NCI-H1105 treated with DMSO at 0.1 percent for 48 hours (cell line): ENCODE data around the gene MB.

Experiments
- DNase-seq: peaks from one replicate; lab custom pipeline; 2025; lab: John Stamatoyannopoulos, UW

Gene MB

GRCh38 chr22:35572556-35572955, 44.6 kb downstream of the MB start:
- no peak for DNase-seq

- DNase-seq: no peak
Observed at GRCh38 chr22:35570686-35571194, 46.4 kb downstream of the MB start.

DNA sequence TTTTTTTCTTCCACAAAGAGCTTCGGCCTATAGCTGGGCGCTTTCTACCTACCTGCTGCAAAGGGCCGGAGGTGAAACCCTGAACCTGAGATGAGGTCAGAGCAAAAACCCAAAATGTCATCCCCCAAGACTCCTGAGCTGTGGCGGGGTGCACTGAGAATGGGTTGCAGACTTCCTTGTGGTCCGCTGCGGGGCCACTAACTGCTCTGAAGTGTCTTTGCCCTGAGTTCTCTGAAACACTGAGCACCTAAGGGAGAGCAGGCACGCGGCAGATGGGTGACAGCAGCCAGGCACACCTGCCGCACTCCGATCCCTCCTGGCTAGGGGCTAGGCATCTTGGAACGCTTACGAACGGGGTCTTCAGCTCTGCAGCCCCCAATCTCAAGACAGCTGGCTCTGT, 47.2 kb downstream of the MB start:
- DNase-seq: no peak

GRCh38 chr22:35568751-35569739, 48.1 kb downstream of the MB start:
- no peak for DNase-seq

DNA sequence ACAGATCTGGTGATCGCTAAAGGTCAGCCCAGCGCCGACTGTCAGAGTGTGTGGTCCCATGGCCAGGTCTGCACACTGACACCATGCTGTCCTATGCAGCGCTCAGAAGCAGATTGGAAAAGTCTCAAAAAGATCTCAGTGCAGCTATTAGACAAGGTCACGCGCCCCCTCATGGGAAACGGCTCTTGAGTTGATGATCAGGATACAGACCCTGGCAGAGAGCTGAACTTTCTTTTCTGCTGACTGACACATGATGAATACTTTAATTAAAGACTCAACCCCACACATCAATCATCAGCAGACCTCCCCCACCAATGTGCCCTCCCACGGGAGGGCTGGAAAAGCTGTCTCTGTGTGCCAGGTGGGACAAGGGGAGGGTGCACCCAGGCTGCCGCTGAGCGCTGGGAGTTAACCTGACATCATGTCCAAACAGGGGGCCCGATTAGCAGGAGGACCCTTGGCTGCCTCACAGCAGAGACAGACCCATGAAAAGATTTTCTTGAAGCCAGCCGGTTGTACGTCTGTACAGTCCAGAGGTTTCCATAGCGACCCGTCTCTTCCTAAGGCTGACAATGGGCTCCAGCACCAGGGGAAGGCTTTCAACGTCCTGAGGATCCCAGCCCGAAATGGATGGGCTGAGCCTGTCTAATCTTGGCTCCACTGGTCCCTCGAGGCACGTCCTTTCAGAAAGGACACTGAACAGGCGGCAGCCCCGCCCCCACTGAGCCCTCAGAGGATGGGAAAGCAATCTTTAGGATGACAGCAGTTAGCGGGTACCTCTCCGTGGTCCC, 49.6 kb downstream of the MB start:
- no peak for DNase-seq

GRCh38 chr22:35564975-35565867, 51.9 kb downstream of the MB start:
- DNase-seq: no peak

DNA sequence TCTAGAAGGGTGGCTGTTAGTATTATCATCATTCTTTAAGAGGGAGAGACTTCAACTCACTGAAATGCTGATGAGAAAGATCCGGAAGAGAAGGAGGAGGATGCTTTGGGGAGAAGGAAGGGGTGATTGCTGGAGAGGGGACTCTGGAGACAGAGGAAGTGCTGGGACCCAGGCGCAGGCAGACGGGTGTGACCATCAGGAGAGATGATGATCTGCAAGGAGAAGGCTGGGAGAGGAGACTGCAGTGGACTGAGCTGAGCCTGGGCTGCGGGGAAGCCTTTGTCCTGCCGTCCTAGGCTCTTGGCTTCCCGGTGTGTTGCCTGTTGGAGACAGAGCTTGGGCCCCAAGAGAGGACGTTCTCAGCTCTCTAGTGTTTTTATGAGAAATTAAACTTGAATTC, 53.9 kb downstream of the MB start:
- no peak for DNase-seq

DNA sequence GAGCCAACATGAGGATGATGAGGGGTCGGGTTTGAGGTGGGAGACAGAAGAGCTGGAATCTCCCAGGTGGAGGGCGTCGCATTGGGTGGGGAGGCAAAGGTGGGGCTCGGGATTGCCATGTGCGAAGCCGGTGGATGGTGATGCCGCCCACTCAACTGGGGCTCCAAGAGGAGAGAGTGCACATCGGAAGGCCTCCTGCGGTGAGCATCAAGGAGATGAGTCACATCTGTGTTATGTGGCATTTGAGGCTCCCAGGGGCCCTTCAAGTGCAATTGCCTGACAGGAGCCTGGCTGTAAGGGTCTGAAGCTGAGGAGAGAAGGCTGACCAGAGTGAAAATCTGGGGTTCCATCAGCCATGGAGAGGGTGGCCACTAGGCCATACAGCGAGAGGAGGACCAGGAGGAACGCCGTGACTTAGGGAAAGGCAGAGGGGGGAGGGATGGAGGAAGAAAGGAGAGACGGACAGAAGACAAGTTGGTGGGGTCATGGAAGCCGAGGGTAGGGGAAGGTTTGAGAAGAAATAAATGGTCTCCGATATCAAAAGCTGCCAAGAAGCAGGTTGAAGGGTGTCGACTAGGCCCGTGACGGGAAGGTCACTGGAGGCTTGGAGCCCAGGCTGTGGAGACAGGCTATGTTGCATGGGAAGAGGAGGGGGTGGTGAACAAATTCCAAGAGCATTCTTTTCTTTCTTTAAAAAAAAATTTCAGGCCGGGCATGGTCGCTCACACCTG, 55.2 kb downstream of the MB start:
- no peak for DNase-seq

- no peak for DNase-seq
Observed at GRCh38 chr22:35560824-35561223, 56.3 kb downstream of the MB start.

- DNase-seq: no peak
Observed at GRCh38 chr22:35560366-35560765, 56.8 kb downstream of the MB start.

DNA sequence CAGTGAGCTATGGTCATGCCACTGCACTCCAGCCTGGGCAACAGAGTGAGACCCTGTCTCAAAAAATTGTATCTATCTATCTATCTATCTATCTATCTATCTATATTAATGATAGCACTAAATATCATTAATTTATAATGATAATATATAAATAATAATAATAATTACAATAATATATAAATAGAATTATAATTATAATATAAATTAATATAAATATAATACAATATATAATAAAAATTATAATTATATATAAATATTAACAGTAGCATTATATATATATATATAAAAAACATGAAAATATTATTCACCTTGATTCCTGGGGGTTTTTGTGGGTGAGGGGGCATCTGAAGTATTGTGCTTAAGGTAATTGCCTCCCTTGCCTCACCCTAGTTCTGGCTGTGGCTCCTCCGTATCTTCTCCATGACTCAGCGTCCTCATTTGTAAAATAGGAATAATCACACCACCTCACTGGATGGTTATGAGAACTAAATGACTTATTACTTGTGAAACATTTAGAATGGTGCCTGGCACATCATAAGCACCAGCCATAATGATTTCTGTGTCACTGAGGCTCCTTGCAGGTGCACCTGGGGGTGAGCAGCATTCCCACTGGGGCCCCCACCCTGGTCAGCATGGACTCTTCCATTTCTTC, 57.6 kb downstream of the MB start:
- no peak for DNase-seq

- DNase-seq: no peak
Observed at GRCh38 chr22:35558719-35559118, 58.4 kb downstream of the MB start.

GRCh38 chr22:35558031-35558430, 59.1 kb downstream of the MB start:
- no peak for DNase-seq
